SK-N-SH (cell line): Measurements from ENCODE around the gene RABAC1.

Experiments
- CTCF ChIP-seq: fragments of 200-600 bp; sonication (generic); IDR thresholded peaks from 2 replicates; pipeline ENCODE4 v1.6.1; 2017; ENCODE audit warnings: antibody characterized with exemption, mild to moderate bottlenecking, moderate library complexity
- EP300 ChIP-seq, 2 experiments: IDR thresholded peaks; 2 replicates each; pipeline versions ENCODE4 v1.4.0 to v1.6.1; 2012; ENCODE audit warnings: borderline replicate concordance in 1 of 2, low read depth in 1 of 2, low read length in 1 of 2
- SIN3A ChIP-seq: IDR thresholded peaks from 2 replicates; pipeline ENCODE4 v1.6.1; 2012; ENCODE audit warnings: low read depth, mild to moderate bottlenecking, low read length, moderate library complexity, borderline replicate concordance

GRCh38 chr19:41990028-41990427 is 30.9 kb upstream of the RABAC1 start:
- TF ChIP-seq CTCF = no peak
- TF ChIP-seq SIN3A = no peak
- TF ChIP-seq EP300 (IDR thresholded peaks at IDR 0.05; ENCODE audit: borderline replicate concordance in 1 of 2, low read depth in 1 of 2, low read length in 1 of 2) = no peak
